ENCODE results near the gene ARL16.

The ARL16 gene

DNA sequence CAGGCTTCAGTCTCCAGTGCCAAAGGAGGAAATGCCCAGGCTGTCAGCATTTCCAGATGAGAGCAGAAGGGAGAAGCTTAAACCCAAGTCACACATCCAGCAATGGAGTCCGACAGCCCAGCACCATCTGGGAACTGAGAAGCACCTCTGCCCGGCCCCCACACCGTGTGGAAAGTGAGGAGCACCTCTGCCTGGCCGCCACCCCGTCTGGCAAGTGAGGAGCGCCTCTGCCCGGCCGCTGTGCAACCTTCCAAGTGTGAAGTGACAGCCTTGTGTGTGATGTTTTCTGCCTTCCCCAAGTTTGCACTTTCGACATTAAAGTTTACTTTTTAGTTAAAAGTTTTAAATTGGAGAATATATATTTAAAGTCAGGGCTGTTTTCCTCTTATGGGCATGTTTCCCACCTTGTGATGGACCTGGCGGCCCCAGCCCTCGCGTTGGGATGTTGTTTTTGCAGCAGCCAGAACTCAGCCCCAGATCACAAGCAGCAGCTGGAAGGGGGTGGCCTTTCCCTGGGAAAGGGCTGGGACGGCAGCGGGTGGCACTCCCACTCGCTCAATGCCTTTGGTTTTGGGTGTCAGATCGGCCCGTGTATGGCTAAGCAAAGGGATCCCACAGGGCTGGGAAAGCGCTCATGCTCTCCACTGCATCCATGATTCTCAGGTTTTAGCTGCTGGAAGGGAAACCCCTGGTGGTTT is 9.9 kb downstream of the ARL16 start:
- no peak for DNase-seq (ENCODE audit: low read depth in 1 of 2, low spot score in 1 of 2)

DNA sequence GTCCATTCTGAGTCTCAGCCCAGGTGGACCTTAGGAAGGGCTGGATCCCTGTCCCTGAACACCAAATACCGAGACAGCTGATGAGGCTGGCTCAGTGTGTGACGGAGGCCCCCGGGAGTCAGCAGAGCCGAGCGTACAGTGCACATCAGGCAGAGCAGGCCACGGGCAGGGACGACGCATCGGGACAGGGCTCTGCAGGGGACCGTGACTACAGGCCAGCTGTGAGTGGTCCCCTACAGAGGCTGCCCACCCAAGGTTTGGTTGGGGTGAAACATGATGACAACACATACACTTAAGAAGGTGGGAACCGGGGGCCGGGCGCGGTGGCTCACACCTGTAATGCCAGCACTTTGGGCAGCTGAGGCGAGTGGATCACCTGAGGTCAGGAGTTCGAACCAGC is 10.6 kb downstream of the ARL16 start:
- DNase-seq (ENCODE audit: low read depth in 1 of 2, low spot score in 1 of 2), result no peak

DNA sequence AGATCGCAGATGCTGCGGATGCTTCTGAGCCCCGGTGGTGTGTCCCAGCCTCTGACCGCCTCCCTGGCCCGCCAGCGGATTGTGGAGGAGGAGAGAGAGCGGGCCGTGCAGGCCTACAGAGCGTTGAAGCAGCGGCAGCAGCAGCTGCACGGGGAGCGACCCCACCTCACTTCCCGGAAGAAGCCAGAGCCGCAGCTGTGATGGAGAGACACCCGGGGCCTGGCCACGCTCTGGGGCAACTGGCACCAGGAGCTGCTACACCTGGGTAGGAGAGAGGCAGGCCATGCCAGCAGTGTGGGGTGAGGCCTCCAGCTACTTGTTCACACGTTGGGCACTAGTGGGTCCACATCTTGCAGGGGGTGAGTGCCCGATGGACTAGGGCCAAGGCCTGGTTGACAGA is 11.1 kb downstream of the ARL16 start:
- no peak for DNase-seq (ENCODE audit: low read depth in 1 of 2, low spot score in 1 of 2)

DNA sequence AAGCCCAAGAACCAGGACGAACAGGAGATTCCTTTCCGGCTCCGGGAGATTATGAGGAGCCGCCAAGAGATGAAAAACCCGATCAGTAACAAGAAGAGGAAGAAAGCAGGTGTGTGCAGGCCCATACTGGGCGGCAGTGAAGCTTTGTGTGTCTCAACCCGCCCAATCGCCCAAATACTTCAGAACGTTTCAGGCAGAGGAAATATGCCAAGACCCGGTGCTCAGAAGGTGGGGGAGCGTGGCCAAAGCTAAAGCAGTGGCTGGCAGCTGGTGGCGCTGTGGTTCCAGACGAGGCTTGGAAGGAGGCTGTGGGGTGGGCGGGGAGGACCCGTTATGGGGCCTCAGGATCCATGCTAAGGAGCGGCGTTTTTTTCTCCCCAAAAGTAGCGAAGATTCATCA is 15.8 kb downstream of the ARL16 start:
- DNase-seq (ENCODE audit: low read depth in 1 of 2, low spot score in 1 of 2), result no peak

DNA sequence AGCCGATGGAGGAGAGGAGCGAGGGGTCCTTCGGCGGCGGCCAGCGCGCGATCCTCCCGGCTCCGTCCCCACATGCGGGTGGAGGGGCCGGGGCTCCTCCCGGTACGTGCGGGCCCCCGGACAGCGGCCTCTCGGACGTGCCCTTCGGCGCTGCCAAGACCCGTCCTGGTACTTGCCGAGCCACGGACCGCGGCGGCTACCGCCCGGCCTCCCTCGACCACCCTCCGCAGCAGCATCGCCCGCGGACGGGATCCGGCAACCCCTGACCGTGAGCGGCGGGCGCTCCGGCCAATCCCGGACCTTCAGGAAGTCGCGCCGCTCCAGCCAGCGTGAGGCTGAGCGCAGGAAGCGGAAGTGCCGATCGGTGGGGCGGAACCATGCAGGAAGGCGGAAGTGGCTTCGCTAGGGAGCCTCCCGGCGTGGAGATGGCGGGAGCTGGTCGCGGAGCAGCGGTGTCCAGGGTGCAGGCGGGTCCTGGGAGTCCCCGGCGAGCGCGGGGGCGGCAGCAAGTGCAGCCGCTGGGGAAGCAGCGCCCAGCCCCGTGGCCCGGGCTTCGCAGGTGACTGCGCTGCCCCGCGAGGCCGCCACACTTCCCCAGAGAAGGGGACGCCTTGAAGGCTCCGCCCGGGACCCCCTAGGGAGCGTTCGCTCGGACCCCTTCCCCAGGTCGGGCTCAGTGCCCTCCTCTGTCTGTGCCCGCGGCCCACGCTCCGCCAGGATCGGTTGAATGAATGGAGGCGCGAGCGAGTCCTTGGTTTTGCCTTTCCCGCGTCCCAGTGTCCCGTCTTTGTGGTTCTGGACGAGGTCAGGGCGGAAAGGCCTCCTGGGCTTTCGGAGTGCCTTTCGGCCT is 17.0 kb downstream of the ARL16 start, which contains the start of the genes CCDC137 and OXLD1:
Gene CCDC137, plus strand, starts transcription at position 396 of the 850 bp plus-strand sequence. Its CDS starts 30 bp downstream, at position 426.
Gene OXLD1, minus strand, starts transcription at position 264 of the 850 bp plus-strand sequence. Its CDS starts 28 bp downstream, at position 236.
- peak; percentile 84 to 92 for DNase-seq (ENCODE audit: low read depth in 1 of 2, low spot score in 1 of 2)

DNA sequence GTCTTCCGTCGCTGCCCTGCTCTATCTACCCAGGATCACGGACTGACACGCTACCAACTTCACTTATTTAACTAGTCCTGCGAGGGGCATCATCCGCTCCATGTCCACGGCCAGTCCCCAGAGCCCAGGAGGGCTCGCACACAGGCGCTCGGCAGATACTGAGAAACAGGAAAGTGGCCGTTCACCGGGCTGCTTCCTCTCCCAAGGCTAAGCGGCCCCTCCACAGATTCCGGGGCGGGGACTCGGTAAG is 17.6 kb downstream of the ARL16 start:
- no peak for DNase-seq (ENCODE audit: low read depth in 1 of 2, low spot score in 1 of 2)

DNA sequence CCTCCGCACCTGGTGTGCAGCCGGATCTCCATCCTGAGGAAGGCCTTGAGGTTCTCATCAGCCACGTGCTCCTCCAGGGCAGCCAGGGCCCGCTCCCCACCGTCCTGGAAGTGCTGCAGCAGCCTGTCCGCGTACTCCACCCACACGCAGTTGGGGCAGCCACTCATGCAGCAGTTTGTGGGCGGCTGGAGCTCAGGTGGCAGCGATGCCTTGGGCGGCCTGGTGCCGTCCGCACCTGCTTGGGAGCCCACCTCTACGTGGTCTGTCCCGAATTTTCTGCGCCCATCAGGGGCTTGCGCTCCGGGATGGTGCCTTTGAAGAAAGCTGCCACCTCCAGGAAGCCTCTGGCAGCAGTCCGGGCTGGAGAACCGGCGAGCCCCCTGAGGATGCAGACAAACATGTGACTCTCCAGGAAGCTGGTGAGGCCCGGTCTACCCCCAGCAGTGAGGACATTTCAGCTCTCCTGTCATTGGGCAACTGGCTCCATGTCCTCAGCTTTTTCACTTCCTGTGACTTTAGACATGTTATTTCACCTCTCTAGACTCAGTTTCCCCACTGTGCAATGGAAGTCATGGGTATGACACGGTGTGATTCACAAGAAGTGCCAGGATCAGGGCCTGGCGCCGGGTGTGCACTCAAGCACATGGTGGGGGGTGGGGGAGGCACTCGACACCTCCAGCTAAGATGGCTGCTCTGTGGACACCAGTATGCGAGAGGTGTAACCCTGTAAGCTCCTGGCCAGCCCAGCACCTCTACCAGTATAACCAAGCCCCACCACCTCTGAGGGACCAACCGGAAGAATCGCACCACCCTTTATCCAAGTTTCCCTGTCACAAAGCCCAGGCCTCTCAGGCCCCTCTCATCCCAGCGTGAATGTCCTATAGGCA is 18.1 kb downstream of the ARL16 start:
- DNase-seq (ENCODE audit: low read depth in 1 of 2, low spot score in 1 of 2), result peak; percentile 55 to 62

DNA sequence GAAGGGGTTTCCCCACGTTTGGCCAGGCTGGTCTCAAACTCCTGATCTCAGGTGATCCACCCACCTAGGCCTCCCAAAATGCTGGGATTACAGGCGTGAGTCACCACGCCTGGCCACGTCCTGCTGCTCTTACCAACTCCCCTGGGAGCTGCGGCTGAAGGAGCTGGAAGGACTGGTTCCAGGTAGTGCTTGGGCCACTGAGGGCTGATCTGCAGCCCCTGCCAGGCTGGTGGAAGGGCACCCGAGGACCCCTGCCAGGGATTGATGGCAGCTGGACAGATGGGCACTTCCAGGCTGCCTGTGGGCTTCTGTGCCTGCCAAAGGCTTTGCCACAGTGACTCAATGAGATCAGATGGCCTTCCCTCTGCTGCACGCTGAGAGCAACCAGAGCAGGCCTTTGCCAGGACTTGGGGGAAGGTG is 19.5 kb downstream of the ARL16 start:
- DNase-seq (ENCODE audit: low read depth in 1 of 2, low spot score in 1 of 2), result no peak

DNA sequence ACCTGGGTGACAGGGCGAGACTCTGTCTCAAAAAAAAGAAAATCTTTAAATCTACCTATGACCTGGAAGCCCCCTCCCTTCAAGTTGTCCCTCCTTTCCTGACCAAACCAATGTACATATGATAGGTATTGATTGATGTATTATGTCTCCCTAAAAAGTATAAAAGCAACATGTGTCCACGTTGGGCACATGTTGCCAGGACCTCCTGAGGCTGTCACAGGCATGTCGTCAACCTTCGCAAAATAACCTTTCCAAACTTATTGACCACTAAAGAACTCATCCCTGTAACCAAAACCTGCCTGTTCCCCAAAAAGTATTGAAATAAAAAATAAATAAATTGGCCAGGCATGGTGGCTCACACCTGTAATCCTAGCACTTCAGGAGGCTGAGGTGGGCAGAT is 21.6 kb downstream of the ARL16 start:
- DNase-seq (ENCODE audit: low read depth in 1 of 2, low spot score in 1 of 2), result no peak

DNA sequence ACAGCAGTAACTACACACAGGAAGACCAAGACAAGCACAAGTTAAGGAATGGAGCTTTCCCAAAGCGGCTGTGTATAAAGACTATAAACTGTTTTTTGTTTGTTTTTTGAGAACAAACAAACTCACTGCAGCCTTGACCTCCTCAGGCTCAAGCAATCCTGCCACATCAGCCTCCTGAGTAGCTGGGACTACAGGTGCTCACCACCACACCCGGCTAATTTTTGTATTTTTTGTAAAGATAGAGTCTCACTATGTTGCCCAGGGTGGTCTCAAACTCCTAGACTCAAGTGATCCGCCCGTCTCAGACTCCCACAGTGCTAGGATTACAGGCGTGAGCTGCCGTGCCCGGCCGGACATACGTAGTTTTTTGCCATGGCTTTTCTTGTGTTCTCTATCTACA is 23.2 kb downstream of the ARL16 start:
- DNase-seq (ENCODE audit: low read depth in 1 of 2, low spot score in 1 of 2), result no peak

DNA sequence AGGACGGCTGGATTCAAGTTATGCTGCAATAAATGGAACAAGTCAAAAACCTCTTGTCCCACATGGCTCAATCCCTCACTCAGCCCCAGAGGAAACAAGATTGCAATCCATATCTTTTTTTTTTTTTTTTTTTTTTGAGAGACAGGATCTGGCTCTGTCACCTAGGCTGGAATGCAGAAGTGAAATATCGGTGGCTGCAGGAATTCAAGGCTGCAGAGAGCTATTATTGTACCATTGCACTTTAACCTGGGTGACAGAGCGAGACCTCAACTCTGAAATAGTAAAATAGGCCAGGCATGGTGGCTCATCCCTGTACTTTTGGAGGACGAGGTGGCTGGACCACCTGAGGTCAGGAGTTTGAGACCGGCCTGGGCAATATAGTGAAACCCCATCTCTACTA is 24.6 kb downstream of the ARL16 start:
- DNase-seq (ENCODE audit: low read depth in 1 of 2, low spot score in 1 of 2), result no peak

DNA sequence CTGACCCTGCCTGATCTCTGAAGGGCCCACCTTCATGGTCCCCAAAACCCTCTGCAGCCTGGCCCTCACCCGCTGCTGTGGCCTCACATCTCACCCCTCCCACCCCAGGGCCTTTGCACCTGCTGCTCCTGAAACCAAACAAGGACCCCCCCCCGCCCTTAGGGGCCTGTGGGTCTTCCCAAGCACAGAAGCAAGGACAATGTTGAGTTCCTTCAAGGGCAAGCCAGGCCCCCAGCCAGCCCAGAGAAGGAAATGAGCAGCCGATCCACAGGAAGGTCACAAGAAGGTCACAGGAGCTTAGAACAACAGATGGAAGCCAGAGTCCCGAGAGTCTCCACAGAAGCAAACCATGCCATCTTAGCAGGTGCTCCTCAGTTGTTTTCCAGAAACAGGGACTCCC is 26.8 kb downstream of the ARL16 start:
- no peak for DNase-seq (ENCODE audit: low read depth in 1 of 2, low spot score in 1 of 2)

DNA sequence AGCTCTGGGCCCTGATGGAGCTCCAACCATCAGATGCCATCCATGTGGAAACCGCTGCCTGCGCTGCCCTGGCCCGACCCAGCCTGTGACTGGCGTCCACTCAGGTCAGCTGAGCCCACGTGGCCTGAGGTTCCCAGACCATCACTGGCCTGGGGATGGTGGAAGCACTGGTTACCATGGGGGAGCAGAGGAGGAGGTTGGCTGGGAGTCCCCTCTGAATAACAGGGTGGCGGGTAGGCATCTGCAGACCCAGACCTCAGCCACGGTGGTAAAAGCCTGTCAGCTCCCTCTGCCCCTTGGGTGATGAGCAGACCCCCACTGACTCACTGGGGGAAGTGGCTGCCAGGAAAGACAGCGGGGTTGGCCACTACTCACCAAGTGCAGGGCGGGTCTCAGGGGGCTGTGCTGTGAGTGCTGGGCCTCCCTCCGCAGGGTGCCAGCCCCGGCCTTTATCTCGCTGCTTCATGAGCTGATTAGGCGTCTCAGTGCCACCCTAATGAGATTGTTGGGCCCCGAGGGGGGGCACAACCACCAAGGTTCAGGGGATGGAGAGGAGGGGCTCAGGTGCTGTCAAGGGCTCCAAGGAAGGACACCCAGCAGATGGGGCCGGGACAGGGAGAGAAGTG is 27.4 kb downstream of the ARL16 start, which contains the start of gene PDE6G:
Gene PDE6G, minus strand, starts transcription at position 425 of the 626 bp plus-strand sequence. CDS start 3,237 bp downstream, outside the sequence.
- no peak for DNase-seq (ENCODE audit: low read depth in 1 of 2, low spot score in 1 of 2)

DNA sequence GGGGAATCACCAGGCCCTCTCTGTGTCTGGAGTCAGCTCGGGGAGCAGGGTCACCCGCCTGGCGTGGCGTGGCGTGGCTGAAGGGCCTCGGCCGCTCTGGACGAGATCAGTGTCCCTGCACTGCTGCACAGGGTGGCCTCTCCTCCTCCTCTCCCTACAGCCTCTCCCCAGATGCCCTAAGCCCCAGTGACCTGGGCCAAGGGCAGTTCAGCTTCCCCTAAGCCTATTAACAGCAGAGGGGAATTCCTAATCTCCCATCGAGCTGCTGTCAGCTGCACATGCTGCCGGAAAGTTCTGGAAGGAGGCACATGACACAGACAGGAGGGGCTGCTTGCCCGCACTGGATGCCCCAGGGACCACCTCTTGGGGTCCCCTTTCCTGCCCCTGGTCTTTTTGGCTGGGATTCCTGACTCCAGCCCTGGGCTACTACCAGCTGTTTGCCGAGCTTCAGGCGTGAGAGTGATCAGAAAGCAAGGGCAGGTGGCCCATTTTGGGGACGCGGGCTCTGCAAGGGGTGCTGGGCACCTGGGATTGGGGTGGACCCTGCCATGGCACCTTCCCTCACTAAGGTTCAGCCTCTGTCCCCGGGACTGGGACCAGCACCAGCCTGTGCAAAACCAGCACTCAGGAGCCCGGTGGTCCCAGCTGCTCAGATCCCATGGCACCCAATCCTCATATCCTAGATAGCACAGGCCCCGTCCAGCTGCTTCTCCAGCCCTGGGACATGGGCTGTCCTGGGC is 28.0 kb downstream of the ARL16 start:
- DNase-seq (ENCODE audit: low read depth in 1 of 2, low spot score in 1 of 2), result no peak

DNA sequence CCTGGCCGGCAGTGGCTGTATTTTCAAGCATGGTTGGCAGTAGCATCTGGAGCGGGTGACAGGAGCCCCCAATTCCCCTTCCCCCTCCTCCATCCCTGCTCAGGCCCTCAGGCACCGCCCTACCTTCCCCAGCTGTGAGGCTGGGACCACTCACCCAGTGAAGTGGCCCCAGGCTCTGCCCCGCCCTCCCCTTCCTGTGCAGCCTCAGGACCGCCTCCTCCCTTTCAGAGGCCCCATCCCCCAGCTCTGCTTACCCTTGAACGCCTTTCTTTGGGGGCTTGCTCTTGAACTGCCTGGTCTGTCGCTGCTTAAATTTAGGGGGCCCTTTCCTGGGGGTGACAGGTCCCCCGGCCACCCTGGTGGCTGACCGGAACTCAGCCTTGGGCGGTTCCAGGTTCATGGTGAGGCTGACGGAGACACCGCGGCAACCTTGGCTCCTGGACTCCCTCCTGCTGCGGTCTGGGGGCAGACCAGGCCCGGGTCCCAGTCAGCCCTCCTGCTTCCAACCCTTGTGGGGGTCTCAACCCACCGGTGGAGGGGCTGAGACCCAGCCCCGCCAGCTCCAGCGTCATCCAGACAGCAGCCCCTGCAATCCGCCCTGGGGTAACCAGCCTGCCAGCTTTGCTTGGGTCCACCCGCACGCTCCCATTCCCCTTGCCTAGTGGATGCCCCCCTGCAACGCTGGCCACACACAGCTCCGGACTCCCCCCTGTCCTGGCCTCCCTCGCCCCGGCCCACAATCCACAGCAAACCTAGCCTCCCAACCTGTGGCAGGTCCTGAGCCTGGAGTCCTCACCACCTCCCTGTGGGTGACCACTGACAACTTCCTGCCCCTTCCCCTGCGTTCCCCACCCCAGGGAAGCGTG is 30.5 kb downstream of the ARL16 start:
- DNase-seq (ENCODE audit: low read depth in 1 of 2, low spot score in 1 of 2), result no peak

DNA sequence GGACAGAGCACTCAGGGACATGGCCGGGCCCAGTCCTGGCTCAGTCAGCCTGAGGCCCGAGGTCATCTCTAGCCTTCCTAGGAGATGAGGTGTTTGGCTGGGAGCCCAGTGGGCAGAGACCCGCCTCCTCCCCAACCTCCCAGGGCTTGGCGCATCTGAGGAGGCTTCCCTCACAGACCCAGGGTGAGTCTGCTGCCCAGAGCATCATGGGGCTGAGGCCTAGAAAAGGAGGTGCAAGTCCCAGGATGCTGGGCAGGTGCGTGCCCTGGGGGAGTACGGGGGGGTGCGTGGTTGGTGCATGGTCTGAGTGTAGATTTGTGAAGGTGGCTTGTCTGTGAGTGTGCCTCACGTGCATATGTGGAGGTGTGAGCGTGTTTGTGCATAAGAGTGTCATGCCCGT is 31.9 kb downstream of the ARL16 start:
- DNase-seq (ENCODE audit: low read depth in 1 of 2, low spot score in 1 of 2), result no peak

DNA sequence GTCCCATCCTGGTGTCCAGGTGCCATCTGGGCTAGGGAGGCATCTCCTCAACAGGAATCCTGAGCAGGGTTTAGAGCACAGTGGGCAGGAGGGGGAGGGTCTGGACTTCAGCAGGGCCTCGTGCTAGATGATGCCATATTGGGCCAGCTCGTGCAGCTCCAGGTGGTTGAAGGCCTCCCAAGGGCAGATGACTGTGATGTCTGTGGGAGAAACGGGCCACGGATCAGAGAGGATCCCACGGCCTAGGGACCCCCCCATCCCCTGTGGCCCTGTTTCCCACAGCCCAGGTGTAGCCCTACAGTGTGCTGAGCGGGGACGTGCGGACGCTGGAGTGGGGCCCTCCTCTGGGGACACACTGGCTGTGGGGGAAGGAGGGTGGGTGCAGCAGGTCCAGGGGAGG is 32.6 kb downstream of the ARL16 start:
- no peak for DNase-seq (ENCODE audit: low read depth in 1 of 2, low spot score in 1 of 2)

DNA sequence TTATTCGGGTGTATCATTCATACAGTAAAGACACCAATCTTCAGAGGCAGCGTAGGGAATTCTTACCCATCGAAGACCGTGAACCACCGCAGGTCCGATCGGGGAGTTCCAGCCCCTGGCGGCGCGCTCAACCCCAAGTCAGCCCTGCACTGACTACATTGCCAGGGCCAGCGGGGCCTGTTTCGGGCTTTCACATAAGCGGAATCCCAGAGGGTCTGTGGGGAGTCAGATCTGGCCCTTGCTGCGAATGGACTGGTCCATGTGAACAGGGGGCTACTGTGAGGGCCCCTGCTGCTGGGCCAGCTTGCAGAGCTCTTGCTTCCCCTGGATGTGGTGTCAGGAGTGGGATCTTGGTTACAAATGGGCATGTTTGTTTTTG is 34.9 kb downstream of the ARL16 start:
- no peak for DNase-seq (ENCODE audit: low read depth in 1 of 2, low spot score in 1 of 2)

DNA sequence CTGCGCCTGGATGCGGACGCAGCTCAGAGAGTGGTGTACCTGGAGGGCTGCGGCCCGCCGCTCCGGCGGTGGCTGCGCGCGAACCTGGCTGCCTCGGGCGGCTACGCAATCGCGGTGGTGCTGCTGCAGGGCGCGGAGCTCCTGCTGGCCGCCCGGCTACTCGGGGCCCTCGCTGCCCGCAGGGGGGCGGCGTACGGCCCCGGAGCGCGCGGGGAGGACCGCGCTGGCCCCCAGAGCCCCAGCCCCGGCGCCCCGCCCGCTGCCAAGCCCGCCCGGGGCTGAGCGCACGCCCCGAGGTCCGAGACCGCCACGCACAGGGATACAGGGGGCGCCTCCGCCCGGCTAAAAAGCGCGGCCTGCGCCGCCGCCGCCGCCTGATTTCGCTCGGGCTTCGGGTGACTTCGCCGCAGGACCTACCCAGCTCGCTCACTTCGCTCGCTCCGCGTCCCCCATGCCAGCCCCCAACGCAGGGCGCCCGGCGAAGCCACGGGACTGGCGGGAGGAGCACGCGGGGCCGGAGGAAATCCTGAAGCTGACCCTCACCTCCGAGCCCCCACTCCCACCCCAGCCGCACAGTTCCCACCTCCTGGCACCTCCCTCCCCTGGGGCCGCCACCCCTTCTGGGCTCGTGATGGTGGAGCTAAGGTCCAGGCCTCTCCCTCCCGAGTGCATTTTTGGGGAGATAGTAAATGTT is 35.4 kb downstream of the ARL16 start:
- no peak for DNase-seq (ENCODE audit: low read depth in 1 of 2, low spot score in 1 of 2)
